Bladder microvascular endothelial cell (primary cell): ENCODE measurements around the gene THAP9. TPM values are rescaled to one million over a fixed set of nuclear protein-coding genes. Genes with fewer than 3 reads are reported as not detected.

Experiments
- total RNA-seq: library from RNA; depleted of rRNA; stranded (reverse); fragments of >200 nt; gene quantifications from 2 replicates; pipeline ENCODE4 v1.2.3, GENCODE V29; 2014

THAP9 gene, protein sequence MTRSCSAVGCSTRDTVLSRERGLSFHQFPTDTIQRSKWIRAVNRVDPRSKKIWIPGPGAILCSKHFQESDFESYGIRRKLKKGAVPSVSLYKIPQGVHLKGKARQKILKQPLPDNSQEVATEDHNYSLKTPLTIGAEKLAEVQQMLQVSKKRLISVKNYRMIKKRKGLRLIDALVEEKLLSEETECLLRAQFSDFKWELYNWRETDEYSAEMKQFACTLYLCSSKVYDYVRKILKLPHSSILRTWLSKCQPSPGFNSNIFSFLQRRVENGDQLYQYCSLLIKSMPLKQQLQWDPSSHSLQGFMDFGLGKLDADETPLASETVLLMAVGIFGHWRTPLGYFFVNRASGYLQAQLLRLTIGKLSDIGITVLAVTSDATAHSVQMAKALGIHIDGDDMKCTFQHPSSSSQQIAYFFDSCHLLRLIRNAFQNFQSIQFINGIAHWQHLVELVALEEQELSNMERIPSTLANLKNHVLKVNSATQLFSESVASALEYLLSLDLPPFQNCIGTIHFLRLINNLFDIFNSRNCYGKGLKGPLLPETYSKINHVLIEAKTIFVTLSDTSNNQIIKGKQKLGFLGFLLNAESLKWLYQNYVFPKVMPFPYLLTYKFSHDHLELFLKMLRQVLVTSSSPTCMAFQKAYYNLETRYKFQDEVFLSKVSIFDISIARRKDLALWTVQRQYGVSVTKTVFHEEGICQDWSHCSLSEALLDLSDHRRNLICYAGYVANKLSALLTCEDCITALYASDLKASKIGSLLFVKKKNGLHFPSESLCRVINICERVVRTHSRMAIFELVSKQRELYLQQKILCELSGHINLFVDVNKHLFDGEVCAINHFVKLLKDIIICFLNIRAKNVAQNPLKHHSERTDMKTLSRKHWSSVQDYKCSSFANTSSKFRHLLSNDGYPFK
- total RNA-seq: 4.0 and 7.6 TPM in 2 replicates

DNA sequence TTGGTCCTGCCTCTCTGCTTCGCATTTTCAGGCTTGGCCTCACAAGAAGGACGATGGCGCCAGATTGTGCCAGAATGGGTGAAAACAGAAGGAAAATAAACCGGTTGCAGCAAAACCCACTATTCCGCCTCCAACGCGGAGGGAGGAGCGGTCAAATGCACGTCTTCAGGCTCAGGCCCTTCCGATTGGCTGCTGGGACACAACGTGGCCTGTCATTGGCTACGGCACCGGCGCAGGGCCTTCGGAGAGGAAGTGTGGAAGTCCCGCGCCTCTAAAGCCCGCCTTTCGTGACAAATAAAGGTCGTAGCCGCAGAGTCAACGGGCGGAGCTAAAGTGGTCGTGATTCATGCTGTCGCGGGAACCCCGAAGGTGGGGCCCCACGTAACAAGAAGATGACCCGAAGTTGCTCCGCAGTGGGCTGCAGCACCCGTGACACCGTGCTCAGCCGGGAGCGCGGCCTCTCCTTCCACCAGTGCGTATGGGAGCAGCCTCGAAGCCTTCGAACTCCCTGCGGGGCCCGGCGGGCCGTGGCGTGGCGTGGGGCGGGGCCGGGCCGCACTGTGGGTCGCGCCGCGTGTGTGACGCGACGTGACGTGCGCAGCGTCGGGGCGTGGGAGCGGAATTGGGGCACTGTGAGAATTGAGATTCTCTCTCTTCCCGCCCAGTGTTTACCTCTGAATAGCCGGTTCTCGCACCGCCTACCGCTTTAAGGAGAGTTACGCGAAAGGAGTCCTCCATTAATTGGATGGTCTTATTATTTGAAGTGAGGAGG, at the start of gene THAP9:
TSS of gene THAP9 (plus strand) at position 325 of the 772 bp plus-strand sequence. CDS start at position 393, 68 bp downstream.

DNA sequence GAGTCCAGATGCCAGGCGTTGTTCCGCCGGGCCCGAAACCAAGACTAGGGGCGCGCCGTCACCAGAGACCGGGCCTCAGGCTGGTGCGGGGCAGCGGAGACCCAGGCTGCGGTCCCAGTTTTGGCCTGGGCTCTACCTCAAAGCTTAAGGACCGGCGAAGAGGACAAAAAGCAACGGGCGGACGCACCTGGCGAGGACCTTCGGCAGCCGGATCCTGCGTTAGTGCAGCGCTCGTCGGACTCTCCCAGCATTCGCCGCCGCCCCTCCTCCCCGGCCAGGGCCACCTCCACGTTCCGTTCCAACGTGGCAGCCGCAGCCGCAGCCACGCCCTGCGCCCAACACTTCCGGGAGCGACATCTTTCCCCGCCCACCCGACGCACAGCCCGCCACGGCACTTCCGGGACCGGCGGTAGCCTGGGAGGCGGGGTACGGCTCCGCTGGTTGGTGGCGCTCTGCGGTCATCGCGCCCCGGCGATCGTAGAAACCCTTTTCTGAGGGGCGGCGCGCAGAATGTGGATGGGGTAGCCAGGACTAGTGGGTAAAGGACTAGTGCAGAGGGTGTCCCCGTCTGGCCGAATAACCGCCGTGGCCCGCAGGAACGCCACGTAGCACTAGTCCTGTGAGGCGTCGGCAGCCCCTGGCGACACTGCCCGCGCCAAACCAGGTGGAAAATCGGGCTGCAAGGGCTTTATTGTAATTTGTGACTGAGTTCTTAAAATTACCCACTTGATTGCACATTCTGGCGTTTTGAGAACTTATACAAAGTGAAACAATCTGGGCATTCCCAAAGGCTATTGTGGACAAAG, 9.4 kb upstream of the THAP9 start, which contains the start of gene SEC31A:
TSS of gene SEC31A (minus strand) at position 253 of the 806 bp plus-strand sequence. CDS start 9,217 bp downstream, outside the sequence.

Other genes starting within 250 kb of the THAP9 start
- gene SCD5, start 101.9 kb upstream of the THAP9 start, total RNA-seq: 23.5 and 42.7 TPM in 2 replicates
- gene SEC31A, start 9.6 kb upstream of the THAP9 start, total RNA-seq: 129 and 299 TPM in 2 replicates
- gene LIN54, start 110.1 kb downstream of the THAP9 start, total RNA-seq: 7.8 and 12.8 TPM in 2 replicates
- gene COPS4, start 134.4 kb downstream of the THAP9 start, total RNA-seq: 56.3 and 69.0 TPM in 2 replicates
- 0.19 and 0.81 TPM in 2 replicates for gene PLAC8, start 214.0 kb downstream of the THAP9 start, total RNA-seq